Esophagus muscularis mucosa (tissue), 4 donors: ENCODE measurements around the gene NPHP1. TPM values are rescaled to one million over a fixed set of nuclear protein-coding genes. Genes with fewer than 3 reads are reported as not detected.

Source experiments
- DNase-seq: peaks from one replicate; pipeline ENCODE4 v3.0.0-alpha.2; 2017; ENCODE audit errors: extremely low spot score
- H3K27ac ChIP-seq, 4 donors: fragments of 200-600 bp; sonication (generic); replicated peaks in 1 of 4; 1 replicate in 3 of 4; 2 replicates in 1 of 4; pipeline ENCODE4 v1.5.1; 2016 to 2019; ENCODE audit warnings: mild to moderate bottlenecking in 1 of 4
- H3K27me3 ChIP-seq, 4 donors: fragments of 200-600 bp; sonication (generic); one replicate each; pipeline versions ENCODE4 v1.5.1 to v1.6.0; 2016 to 2019
- H3K36me3 ChIP-seq, 4 donors: fragments of 200-600 bp; sonication (generic); one replicate each; pipeline ENCODE4 v1.5.1; 2016 to 2019
- H3K4me1 ChIP-seq, 4 donors: fragments of 200-600 bp; sonication (generic); one replicate each; pipeline ENCODE4 v1.5.1; 2016 to 2019
- H3K4me3 ChIP-seq, 4 donors: fragments of 200-600 bp; sonication (generic); 1 replicate in 2 of 4; 2 replicates in 2 of 4; pipeline ENCODE4 v1.5.1; 2016 to 2019; ENCODE audit warnings: mild to moderate bottlenecking in 4 of 4, moderate library complexity in 1 of 4
- H3K9me3 ChIP-seq, 4 donors: fragments of 200-600 bp; sonication (generic); 1 replicate in 3 of 4; 2 replicates in 1 of 4; pipeline ENCODE4 v1.5.1; 2016 to 2019
- EP300 ChIP-seq: sonication (generic); formaldehyde crosslinking; IDR thresholded peaks from one replicate; pipeline ENCODE4 v1.6.1; 2017; ENCODE audit warnings: antibody characterized with exemption
- POLR2A ChIP-seq: fragments of 450-650 bp; IDR thresholded peaks from one replicate; pipeline ENCODE4 v1.6.1; 2017; ENCODE audit warnings: antibody characterized with exemption, moderate library complexity, mild to moderate bottlenecking, low read depth
- POLR2AphosphoS5 ChIP-seq, 2 donors: sonication (generic); formaldehyde crosslinking; IDR thresholded peaks; one replicate each; pipeline ENCODE4 v1.6.1; 2017; ENCODE audit warnings: antibody characterized with exemption in 2 of 2
- WGBS: methylation state at CpG from one replicate; pipeline ENCODE4 v1.1.5; 2018; 5-methylcytosine and 5-hydroxymethylcytosine counted together
- intact Hi-C: fragments of 100-400 bp; cut with DNase I; formaldehyde crosslinking; loops from one replicate; pipeline ENCODE4 v1.15.1; 2023
- total RNA-seq, 4 donors: library from RNA; depleted of rRNA; stranded (reverse); fragments of >200 nt; gene quantifications; one replicate each; pipeline versions ENCODE4 v1.1.0 to v1.2.1, GENCODE V29; 2016
- TF ChIP-seq, protein P1 (sequence below), 3 experiments: fragments of 200-600 bp in 2 of 3; fragments of 450-650 bp in 1 of 3; sonication (generic) in 2 of 3; IDR thresholded peaks; one replicate each; pipeline ENCODE4 v1.5.1; 2017 to 2019; ENCODE audit warnings: antibody characterized with exemption in 3 of 3, mild to moderate bottlenecking in 2 of 3, moderate library complexity in 1 of 3

NPHP1 gene
- total RNA-seq, 4 donors from 2014 or later, result 6.3 to 9.7 (median 7.3) TPM

DNA sequence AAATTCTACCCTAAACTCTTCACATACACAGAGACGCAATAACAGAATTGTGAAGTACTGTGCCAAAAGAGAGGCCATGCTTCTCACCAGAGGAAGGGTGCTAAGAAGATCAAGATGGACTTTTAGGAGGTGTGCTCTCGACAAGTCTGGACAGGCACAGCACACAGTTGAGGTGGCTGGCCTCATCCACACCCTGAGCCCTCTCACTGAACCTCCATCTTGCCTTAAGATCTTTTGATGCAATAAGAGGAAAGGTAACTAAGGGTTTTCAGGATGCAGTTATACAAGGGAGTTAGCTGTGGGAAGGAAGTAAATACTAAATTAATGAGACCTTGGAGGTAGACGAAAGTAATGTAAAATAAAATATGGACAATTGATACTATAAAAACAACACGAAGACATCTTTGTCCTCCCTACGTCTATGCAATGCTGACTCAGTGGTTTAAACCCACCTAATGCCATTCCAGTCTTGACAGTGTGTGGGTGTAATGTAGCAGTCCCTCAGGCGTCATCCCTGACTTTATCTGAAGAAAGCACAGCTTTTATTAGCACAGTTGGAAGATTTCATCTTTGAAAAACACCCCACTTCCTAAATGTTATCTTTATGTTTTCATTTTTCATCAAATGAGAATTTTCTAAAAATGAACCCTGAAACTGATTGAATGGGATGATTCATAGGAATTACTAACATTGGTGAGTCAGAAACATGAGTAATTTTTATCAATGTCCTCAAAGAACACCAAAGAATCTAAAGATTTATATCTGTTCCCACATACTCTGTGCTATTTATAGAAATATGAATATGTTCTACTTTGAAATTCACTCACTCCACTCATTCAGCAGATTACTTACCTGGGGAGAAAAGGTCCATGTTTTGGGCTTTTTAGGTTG, 55.2 kb downstream of the NPHP1 start:
- no peak overlapping the region for H3K4me3 ChIP-seq
- H3K27ac ChIP-seq, result no peak overlapping the region
- 74% methylated on average over 6 of the region's 6 CpGs for WGBS
- TF ChIP-seq, protein P1, sequence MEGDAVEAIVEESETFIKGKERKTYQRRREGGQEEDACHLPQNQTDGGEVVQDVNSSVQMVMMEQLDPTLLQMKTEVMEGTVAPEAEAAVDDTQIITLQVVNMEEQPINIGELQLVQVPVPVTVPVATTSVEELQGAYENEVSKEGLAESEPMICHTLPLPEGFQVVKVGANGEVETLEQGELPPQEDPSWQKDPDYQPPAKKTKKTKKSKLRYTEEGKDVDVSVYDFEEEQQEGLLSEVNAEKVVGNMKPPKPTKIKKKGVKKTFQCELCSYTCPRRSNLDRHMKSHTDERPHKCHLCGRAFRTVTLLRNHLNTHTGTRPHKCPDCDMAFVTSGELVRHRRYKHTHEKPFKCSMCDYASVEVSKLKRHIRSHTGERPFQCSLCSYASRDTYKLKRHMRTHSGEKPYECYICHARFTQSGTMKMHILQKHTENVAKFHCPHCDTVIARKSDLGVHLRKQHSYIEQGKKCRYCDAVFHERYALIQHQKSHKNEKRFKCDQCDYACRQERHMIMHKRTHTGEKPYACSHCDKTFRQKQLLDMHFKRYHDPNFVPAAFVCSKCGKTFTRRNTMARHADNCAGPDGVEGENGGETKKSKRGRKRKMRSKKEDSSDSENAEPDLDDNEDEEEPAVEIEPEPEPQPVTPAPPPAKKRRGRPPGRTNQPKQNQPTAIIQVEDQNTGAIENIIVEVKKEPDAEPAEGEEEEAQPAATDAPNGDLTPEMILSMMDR (IDR thresholded peaks at IDR 0.05), result no peak
- no peak for TF ChIP-seq POLR2AphosphoS5 (IDR thresholded peaks at IDR 0.05)
- no peak for TF ChIP-seq EP300
- no peak for TF ChIP-seq POLR2A
- peaks cover 0 to 4% (median 0%) of the 10 kb centered on the region in 4 donors for H3K4me1 ChIP-seq
- no peak for DNase-seq
- no peaks in the 10 kb centered on the region for H3K36me3 ChIP-seq
- H3K9me3 ChIP-seq, result no peaks in the 10 kb centered on the region
- H3K27me3 ChIP-seq, result no peaks in the 10 kb centered on the region
- intact Hi-C loops, result no loop called here

DNA sequence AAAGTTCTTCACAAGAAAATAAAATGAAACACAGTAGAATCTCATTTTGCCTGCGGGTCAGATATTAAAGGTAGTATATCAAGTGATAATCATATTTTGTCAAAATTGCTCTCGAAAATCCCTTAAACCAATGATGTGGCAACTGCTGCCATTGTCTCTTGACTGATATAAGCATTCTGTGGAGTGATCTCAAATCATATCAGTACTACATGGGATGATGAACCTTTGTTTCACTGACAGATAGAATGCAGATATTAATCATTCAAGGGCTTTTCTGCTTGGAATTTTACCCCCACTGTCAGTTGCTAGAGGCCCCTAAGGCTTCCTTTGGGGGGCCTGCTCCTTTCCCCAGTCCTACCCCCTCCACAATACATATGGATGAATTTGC, 57.9 kb downstream of the NPHP1 start:
- intact Hi-C loops, result no loop called here
- Histone ChIP-seq H3K36me3 (peaks cover 0 to 18% (median 2%) of the 10 kb centered on the region in 4 donors), H3K4me1 (peaks cover 0 to 4% (median 0%) of the 10 kb centered on the region in 4 donors), H3K4me3 (no peak overlapping the region), H3K9me3 (no peaks in the 10 kb centered on the region), H3K27ac (no peak overlapping the region), H3K27me3 (no peaks in the 10 kb centered on the region)
- 92% methylated on average over 2 of the region's 2 CpGs for WGBS
- DNase-seq, result no peak
- TF ChIP-seq EP300 (no peak), POLR2AphosphoS5 (IDR thresholded peaks at IDR 0.05) (no peak), POLR2A (no peak)
- TF ChIP-seq, protein P1 (IDR thresholded peaks at IDR 0.05), result no peak

DNA sequence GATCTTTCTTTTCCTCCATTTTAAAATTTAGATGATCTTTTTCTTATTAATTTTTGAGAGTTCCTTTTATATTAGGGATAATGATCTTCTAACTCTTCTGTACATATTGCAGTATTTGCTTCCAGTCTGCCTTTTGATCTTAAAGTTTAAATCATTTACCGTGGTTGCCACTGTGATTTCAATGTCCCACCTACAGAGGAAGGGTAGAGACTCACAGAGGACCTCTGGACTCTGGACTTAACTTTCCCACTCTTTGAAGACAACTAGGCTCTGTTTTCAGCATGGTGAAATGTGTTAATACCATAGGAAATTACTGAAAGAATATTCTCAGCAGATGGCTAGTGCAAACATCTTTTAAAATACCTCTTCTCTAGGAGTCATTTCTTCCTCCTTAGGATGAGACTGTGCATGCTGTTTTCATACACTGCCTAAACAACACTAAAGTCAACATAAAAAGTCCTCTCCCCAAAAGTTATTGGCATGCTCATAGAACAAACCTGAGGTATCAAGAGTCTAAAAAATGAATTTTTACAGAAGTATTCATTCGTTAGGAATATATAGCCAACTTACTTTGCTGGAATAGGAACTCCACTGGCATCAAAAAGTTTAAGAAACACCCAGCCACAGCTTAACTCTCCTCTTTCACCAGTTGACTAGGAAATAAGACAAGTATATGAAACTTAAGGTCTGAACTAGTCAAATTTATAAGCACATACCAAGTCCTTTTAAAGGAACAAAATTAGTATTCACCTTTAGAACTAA, 58.4 kb downstream of the NPHP1 start:
- Histone ChIP-seq H3K36me3 (peaks cover 0 to 18% (median 2%) of the 10 kb centered on the region in 4 donors), H3K9me3 (no peaks in the 10 kb centered on the region), H3K4me3 (no peak overlapping the region), H3K4me1 (peaks cover 0 to 4% (median 0%) of the 10 kb centered on the region in 4 donors), H3K27ac (no peak overlapping the region), H3K27me3 (no peaks in the 10 kb centered on the region)
- 95% methylated on average over 2 of the region's 2 CpGs for WGBS
- TF ChIP-seq, protein P1 (IDR thresholded peaks at IDR 0.05), result no peak
- TF ChIP-seq POLR2AphosphoS5 (IDR thresholded peaks at IDR 0.05) (no peak), POLR2A (no peak), EP300 (no peak)
- DNase-seq, result no peak
- intact Hi-C loops, result no loop called here

DNA sequence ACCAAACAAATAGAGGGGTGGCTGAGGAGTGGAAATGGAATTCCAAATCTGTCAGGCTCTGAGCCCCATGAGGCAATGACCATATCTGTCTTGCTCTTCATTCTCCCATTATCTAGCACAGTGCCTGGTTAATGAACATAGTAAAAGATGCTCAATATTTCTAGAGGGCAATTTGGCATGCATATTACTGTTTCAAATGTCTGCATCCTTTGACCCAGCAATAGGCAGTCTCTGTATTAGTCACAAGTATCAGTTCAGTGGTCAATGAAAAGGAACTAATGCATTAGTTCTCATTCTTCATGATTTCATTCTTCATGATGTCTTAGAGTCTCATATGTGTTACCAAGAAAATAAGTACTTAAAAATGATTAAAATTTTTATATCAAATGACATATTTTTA, 60.8 kb downstream of the NPHP1 start:
- H3K4me1 ChIP-seq, result no peaks in the 10 kb centered on the region
- no peaks in the 10 kb centered on the region for H3K27me3 ChIP-seq
- H3K9me3 ChIP-seq, result no peaks in the 10 kb centered on the region
- TF ChIP-seq EP300 (no peak), POLR2AphosphoS5 (IDR thresholded peaks at IDR 0.05) (no peak)
- H3K36me3 ChIP-seq, result peaks cover 0 to 18% (median 2%) of the 10 kb centered on the region in 4 donors
- no peak overlapping the region for H3K4me3 ChIP-seq
- no peak overlapping the region for H3K27ac ChIP-seq
- intact Hi-C loops, result no loop called here
- DNase-seq, result no peak

DNA sequence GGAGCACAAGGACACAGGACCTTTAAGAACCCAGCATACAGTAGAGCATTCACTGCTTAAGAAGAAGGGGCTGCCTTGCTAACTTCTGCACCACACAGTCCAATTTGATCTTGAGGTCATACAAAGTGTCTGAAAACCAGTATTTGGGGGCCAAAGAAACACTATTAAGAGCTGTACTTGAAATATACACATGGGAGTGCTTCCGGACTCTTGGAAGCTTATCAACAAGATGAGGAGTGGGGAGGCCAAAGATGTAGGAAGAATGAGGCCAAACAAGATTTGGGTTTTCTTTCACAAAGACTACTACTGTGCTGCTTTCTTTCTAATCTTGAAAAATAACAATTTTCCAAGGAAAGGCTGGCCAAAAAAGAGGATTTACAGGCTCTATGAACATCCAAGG, 64.4 kb downstream of the NPHP1 start:
- Histone ChIP-seq H3K9me3 (no peaks in the 10 kb centered on the region), H3K27ac (no peak overlapping the region), H3K4me3 (no peak overlapping the region), H3K4me1 (no peaks in the 10 kb centered on the region), H3K36me3 (peaks cover 0 to 18% (median 2%) of the 10 kb centered on the region in 4 donors), H3K27me3 (no peaks in the 10 kb centered on the region)
- TF ChIP-seq, protein P1 (IDR thresholded peaks at IDR 0.05), result no peak
- TF ChIP-seq POLR2AphosphoS5 (IDR thresholded peaks at IDR 0.05) (no peak), EP300 (no peak), POLR2A (no peak)
- peak; percentile 74 for DNase-seq
- intact Hi-C loops, result no loop called here
- 86% methylated on average over 1 of the region's 1 CpG for WGBS
